H4 (cell line): ENCODE results near the gene MAP3K1. TPM values are rescaled to one million over a fixed set of nuclear protein-coding genes. Genes with fewer than 3 reads are reported as not detected.
"Not testable (repeated sequence)": the region's sequence is repeated elsewhere in the genome, so short reads cannot be mapped to it uniquely, and the experiment has no call there.

ENCODE experiments used
- DNase-seq: peaks from one replicate; pipeline ENCODE4 v3.0.0-alpha.2; 2015; ENCODE audit warnings: low spot score
- total RNA-seq: library from RNA; depleted of rRNA; stranded (reverse); fragments of >200 nt; shearing (Covaris generic); gene quantifications from 2 replicates; pipeline ENCODE4 v1.2.3, GENCODE V29; 2014

The MAP3K1 gene
- total RNA-seq, 1 experiment from 2014 or later: 7.2 TPM

DNA sequence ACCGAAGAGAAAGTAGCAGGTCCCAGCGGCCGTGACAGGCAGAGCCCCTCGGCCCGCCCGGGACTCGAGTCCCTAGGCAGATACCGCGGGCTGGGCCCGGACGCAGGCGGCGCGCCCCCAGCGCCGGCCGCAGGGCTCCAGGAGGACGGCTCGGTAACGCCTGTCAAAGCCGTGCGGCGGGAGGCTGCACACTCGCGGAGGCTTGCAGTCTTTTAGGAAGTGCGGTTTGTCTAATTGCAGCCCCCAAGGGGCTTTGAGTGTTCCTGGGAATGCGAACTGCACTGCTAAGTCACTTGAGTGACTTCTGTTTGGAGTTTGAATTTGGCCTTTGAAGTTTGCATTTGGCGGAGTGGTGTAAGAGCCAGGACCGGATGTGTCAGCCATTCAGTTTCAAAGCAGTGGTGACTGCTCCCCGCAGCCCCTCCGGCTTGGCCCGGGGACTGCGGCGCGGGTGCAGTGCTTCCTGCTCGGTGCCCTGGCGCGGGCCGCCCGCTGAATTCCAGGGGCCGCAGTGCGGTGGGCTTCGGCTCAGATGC, 1.3 kb downstream of the MAP3K1 start:
- peak; percentile 58 for DNase-seq

DNA sequence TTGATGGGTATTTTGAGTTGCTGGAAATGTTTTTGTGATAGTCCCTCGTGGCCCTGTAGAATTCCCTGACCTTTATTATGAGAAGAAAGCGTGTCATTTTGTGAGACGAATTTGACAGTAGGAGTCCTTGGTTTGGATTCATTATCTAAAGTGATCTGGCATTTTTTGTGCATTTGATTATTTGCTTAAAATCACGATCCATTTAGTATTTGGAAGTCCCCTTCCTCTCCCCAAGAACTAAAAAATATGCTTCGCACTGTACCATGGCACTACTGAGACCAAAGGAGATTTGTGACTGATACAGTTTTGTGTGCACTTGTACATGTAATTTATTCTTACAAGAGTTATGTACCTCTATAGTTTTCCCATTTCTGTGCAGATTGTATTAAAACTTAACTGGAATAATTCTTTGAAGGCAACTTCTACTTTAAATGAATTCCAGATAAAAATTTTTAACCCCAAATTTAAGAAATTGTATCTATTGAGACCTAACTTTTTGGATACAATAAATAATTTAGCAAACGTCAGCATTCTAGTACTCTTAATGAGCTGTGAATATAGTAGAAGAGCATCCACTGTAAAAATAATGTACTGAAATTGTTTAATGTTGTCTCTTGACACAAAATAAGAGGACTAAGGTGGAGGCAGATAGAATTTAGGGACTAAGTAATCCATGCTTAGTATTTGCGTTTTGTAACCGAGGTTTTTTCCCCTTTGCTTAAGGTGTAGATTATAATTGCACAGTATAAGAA, 2.1 kb downstream of the MAP3K1 start:
- DNase-seq: no peak

DNA sequence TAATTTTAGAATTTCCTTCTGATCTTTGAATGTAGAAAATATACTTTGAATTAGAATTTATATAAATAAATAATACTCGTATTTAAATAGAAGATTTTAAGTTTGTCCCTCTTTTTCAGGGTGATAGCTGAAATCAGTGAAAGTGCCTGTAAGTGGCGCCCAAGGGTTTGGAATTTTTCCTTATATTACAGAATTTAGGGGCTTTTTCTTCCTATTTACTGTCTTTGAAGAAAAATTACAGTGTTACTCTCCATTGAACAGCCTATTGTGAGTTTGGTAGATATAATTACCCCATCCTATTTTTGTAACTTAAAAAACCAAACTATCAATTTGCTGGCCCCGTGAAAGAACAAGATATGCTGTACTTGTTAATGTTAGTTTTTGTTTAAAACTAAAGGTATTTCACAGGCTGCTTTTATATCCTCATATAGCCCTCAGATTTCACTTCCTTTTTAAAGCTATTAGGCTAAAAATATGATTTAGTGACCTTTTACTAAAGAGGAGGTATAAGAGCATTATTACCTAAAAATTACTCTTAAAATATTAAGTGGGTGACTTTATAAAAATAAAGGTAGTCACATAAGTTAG, 3.2 kb downstream of the MAP3K1 start:
- no peak for DNase-seq

DNA sequence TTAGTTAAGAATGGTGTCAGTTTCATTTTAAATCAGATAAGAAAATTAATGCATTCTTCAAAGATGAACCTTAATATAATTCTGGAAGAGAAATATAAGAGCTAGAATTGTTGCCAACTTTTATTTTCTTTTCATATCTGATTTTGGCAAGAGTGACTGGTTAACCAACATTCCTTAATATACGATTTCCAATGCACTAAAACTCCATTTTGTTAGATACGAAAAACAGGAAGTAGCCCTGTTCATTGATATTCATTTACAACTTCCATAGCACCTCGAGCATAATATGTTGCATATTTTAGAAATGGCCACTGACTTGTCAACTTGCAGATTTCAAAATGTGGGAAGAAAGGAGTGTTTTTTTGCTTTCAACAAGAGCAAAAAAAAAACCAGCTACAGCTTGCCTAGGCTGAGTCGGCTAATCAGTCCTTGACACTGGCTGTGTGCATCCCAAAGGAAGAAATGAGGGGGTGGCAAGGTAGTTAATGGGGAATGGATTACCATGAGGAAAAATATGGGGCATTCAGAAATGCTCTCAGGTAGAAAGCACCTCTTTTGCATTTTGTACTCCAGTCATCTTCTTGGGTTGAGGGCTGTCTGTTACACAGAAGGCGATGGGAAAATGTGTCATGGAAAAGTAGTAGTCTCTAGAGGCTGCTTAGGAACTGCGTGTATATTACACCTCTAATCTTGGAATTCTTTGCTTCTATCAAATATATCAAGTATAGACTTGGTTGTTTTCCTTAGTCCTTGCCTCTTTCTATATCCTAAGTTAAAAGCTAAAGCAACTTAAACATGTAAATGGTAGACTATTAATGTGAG, 3.9 kb downstream of the MAP3K1 start:
- DNase-seq: no peak

DNA sequence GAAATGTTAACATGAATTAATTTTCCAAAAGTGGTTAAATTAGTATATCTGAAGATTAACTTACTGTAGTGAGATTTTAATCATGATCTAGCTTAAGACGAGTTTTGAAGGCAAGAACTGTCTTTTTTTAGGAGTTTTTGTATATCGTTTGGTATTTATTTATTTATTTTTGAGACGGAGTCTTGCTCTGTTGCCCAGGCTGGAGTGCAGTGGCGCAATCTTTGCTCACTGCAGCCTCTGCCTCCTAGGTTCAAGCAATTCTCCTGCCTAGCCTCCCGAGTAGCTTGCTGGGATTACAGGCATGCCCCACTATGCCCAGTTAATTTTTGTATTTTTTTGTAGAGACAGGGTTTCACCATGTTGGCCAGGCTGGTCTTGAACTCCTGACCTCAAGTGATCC, 6.5 kb downstream of the MAP3K1 start:
- not testable (repeated sequence) for DNase-seq

DNA sequence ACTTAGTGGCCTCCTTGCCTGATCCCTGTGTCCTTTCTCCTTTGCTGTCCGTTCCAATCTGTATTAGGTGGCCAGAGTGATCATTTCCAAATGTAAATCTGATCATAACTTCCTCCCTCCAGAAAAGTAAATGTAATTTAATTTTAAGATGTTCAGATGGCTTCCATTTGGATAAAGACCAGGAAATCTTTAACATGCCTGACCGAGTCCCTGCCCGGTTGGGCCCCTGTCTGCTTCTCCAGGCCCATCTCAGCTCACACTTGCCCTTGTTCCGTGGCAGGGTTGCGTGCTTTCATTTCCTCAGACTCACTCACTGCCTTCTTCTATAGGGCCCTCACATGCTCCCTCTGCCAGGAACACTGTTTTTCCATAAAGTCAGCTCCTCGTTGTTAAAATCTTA, 7.6 kb downstream of the MAP3K1 start:
- no peak for DNase-seq

DNA sequence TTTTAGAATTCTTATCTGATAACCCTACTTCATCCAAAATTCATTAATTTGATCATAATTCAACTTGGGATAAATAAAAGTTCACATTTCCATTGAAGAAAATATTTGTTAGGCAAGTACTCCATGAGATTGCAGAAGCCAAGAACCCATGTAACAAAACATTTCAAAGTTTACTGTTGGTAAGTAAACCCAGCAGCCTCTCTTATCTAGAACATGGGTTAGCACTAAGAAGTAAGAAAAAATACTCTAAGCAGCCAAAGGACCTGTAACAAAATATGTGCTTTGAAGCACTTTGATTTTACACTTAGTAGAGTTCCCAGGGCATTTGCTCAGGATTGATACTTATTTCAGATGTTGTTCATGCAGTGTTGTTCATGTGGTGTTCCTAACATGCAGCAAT, 8.7 kb downstream of the MAP3K1 start:
- no peak for DNase-seq

DNA sequence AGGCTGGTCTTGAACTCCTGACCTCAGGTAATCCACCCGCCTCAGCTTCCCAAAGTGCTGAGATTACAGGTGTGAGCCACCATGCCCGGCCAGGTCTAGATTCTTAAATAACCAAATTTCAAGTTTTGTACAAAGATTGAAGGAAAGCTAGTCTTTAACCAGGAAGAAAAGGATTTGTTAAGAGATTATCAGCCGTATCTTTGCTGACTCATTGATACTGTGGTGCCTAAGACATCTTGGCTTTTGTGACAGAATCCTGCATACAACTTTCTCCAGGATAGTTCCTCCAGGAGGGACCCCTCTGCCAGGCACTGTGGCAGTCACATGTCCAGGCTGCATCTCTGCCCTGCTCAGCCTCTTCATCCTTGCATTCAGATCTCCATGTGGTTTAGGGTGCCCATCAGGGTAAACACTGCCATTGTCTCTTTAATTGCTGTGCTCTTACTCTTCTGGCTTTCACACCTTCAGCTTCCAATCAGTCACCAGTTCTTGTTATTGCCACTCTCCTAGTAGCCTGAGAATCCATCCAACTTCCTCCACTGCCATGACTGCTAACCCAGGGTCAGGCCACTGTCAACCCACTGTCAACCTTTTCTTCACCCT, 10.0 kb downstream of the MAP3K1 start:
- no peak for DNase-seq

DNA sequence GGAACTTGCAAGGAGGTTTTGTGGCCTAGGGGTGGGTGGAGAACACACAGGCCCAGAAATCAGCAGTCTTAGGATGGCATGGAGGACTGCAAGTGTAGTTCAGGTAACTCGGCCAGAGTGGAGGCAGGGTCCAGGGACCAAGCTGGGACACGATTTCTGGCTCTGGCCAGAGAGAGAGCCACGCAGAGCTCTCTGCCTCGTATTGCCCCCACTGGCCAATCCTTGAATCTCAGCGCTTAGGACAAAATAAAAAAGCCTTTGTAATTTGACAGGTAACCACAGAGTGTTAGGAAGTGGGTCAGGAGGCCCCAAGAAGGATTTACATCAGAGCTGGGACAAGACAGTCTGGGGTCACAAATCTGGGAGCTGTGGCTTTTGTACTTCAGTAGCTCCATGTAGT, 11.7 kb downstream of the MAP3K1 start:
- DNase-seq: no peak

DNA sequence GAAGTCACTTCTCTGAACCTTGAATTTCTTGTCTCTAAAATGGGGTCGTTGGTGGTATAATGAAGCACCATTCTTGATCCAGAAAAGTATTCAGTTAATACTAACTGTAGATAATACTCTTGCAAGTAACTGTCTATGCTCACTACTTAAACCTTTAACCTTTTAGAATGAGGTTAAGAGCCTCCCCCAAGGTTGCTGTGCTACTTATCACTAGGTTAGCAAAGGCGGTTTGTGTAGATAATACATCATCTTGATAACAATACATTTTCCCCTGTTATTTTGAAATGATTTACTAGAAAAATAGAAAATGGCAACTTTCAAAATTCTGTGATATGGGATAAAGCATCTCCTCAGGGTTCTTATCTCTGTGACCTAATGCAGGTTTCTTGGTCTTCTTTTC, 12.6 kb downstream of the MAP3K1 start:
- DNase-seq: no peak

DNA sequence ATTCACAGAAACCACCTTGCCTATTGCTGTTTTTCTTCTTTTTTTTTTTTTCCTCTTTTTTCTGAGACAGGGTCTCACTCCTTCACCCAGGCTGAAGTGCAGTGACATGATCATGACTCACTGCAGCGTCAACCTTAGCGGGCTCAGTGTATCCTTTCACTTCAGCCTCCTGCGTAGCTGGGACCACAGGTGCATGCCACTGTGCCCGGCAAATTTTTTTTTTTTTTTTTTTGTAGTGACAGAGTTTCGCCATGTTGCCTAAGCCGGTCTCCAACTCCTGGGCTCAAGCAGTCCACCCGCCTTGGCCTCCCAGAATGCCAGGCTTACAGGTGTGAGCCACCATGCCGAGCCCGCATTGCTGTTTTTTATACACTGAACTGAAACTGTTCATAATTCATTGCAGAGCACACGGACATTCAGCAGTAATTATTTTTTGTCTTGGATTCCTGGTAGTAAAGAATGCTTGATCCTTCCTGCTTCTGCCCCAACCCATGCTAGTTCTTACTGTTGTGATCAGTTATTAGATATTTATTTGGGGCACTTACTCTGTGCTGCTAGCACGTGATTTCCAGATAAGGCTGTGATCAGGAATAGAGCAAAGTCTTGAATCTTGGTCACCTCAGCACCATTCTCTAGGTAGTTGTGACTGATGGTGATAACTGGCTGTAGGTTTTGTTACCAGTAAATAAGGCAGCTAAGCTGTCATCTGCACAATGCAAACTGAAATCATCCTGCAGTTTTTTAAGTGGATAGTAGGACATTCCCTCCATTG, 14.0 kb downstream of the MAP3K1 start:
- peak; percentile 53 for DNase-seq

DNA sequence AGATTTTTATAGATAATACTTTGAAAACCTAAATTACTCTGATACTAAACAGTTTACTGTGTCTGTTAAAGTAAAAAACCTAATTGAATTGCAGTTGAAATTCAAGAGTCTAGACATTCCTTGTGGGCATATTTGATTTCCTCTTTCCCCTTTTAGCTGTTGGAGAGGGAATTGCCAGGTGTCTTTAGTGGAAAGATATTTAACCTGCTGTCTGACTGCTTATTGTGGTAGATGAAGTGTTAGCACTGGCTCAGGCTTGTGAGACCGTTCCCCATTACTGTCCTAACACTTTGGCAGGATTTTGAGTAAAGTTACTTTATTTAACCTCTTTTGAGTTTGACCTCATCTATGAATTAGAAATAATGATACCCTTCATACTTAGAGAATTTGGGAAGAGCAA, 16.4 kb downstream of the MAP3K1 start:
- DNase-seq: no peak

DNA sequence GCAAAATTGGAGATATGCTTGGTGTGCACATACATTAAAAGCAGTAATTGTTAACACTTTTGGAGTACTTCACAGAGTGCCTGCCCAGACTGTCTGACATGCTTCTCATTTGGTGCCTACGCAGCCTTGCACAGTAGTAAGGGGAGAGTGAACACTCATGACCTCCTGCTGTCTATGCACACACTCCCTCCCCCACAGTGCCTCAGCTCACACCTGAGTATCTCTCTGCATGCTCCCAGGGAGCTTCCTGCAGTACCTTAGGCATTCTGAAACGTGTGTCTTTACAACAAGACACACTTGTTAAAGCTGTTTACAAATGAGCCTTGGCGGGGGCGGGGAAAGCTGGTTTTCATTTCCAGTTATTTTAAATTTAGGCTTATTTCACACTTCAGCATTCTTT, 18.0 kb downstream of the MAP3K1 start:
- no peak for DNase-seq

DNA sequence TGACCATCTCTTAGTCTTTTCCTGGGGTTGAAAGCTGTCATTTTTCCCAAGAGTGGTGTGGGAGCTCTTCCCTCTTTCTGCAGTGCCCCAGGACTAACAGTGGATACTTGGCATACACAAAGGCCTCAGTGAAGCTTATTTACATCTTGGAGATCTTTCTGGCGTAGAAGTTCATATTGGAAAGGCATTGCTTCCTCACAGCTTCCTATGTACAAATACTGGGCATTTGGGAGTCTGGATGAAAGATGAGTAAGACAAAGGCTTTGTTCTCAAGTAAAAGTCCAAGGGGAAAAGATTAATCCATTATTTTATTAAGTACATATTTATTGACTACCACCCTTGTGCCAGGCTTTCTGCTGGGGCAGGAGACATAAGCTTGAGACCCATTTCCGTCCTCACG, 22.0 kb downstream of the MAP3K1 start:
- DNase-seq: no peak

DNA sequence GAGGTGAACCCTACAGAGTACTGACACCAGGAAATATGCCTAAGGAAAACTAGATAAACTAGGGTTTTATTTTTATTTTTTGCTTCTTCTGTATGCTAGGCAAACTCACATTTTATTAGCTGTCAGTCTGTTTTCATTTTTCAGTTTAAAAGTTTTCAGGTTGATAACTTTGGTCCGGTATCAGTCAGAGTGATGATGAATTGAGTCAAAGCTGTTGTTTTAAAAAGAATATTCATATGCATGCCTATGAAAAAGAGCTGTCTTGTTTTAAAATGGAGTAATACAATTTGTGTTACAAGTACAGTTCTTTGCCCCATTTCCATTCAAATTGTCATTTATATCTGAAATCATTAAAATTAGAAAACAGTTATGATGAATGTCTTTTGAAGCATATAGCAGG, 22.6 kb downstream of the MAP3K1 start:
- DNase-seq: no peak

DNA sequence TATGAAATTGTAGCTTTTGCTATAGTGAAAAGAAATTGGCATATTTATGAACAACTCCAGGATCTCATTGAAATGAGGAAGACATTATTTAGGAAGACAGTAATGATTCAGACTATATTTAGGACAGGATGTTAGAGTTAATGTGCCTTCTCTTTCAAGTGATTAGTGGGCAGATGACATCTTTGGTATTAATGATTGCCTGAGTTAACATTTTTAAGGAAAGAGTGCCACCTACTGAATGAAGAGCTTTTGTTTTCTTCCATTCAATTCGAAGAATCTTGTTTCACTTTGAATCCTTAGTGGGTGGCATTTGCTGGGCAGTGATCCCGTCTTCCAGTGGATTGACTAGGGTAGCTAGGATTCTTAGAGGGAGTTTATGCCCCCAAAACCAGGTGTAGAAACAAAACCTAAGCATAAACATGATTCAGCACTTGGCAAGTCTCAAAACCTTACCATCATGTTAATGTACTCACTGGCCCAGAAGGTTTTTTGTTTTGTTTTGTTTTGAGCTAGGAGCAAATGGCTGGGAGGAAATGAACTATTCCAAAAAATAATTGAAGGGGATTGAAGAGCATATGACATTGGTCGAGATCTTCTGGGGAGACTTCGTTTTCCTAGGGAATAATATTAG, 23.2 kb downstream of the MAP3K1 start:
- DNase-seq: peak; percentile 69

DNA sequence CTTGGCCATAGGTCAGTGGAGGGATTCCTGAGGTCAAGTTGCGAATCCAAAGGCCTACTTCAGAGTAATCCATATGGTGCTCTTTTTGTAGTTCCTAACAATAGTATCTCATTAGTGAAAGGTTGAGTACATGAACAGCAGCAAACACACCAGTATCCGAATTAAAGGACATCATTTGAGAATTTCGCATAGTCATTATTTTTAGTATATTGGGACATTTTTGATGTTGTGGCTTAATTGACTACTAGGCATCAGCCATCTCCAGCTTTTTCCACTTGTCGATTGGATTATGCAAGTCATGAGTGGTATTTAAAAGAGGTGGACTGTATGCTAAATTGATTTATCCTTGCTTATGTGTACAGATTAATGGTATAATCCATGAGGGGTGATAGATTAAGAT, 23.7 kb downstream of the MAP3K1 start:
- DNase-seq: no peak

DNA sequence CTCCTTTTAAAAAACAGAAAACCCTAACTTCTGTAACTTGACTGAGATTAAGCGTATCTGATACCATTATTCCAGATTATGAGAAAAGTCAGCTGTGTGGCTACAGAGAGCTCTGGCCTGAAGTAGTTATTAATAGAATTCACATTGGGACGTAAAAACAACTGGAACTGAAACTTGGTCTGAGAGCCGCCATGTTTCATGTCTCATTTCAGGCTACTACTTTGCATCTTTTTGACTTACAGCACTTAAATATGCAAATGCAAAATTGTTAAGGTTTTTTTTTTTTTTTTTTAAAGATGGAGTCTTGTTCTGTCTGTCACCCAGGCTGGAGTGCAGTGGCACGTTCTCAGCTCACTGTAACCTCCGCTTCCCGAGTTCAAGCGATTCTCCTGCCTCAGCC, 25.2 kb downstream of the MAP3K1 start:
- no peak for DNase-seq

DNA sequence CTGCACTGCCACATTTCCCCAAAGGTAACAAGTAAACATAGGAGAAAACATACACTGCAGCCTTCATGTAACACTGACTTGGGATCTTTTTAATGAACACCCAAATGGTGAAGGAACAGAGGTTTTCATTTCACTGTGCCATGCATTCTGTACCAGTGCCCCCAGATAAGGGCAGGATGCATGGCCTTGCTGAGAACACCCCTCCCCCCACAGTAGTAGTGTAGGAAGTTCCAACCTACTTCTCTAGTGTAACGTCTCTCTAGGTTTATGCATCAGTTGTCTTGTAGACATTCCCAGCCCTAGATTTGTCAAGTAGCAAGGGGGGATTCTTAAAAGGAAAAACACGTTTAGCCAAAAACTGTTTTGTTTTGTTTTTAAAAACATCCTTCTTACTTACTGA, 29.9 kb downstream of the MAP3K1 start:
- no peak for DNase-seq

DNA sequence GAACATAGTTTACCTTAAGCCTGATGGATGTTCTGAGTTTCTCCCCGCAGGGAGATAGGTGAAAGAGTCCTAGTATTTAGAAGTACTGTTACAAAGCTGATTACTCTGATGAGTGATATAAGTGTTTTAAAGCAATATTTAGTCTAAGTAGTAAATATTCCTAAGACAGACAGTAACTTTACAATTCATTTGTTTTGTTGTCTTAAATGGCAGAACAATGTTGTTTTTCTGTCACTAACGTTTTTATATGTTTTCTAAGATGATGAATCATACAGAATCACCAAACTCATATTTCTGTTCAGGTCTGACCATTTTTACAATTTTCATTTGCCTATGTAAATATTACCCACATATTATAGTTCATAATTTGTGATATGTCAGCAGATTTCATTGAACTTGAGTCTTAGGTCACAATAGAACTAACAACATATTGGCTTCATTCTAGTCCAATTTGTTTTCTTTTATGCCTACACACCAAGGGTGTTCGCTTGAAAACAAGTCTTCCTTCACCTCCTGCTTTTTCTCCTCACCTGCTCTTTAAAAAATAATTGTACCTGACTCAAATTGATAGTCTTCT, 30.6 kb downstream of the MAP3K1 start:
- DNase-seq: no peak

DNA sequence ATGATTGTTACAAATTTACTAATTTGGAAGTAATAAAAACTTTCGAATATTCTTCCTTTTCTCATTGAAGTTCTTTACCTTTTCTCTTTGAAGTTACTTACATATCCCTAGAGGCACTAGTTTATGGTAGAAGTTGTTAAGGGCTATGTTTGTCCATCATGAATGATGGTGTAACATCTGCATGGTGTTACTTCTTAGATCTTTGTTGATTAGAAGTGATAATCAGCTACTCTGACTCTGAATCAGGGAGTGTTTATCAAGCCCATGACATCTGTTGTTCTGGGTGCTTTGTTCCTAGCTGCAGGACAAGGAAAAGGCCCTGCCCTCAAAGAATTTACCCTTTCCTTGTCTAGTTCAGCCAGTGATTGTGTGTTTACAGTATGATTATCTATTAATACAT, 32.9 kb downstream of the MAP3K1 start:
- no peak for DNase-seq
